Stimulated activated CD4-positive, alpha-beta T cell treated with anti-CD3 and anti-CD28 coated beads, TNF-alpha, amount 100 ng/mL, for 48 hours (primary cell): ENCODE results near the gene UGT1A1.

Experiments used
- DNase-seq, 3 donors: peaks; one replicate each; pipeline ENCODE4 v3.0.0-alpha.2; 2020; ENCODE audit warnings: low read depth in 3 of 3

Gene UGT1A1

DNA sequence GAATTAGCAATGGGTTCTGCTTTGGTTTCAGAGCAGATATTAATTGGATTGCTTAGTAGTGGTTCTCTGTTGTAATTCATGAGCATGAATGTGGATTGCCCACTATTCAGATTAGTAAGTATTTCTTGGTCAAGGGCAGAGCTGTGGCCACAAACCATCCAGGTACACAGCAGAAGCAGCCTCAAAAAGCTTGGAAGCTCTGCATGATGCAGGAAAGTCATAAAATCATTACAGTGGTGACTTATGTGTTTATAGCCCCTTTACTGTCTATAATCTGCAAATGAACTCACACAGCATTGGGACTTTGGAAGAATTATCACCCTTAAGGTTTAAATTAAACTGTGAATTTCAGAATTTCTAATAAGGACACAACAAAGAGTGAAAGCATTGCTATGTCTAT lies 1.9 kb upstream of the UGT1A1 start:
- no peak for DNase-seq

DNA sequence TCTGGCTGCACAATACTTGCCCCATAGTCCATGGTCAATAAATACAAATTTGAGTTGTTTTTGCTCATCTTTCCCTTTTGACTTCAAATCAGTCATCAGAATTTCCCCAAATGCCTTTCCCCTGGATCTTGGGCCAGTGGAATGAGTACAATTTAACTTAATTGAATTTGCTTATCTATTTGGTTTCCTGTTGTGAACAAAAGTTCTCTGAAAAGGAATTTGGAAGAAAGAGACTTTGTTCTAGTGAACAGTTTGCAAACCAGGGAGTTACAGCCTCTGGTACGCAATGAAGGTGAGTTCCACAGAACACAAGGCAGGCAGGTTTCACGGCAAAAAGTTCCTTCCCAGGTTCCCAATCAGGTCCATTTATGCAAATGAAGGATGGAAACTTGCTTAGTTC lies 1.2 kb upstream of the UGT1A1 start:
- no peak for DNase-seq

DNA sequence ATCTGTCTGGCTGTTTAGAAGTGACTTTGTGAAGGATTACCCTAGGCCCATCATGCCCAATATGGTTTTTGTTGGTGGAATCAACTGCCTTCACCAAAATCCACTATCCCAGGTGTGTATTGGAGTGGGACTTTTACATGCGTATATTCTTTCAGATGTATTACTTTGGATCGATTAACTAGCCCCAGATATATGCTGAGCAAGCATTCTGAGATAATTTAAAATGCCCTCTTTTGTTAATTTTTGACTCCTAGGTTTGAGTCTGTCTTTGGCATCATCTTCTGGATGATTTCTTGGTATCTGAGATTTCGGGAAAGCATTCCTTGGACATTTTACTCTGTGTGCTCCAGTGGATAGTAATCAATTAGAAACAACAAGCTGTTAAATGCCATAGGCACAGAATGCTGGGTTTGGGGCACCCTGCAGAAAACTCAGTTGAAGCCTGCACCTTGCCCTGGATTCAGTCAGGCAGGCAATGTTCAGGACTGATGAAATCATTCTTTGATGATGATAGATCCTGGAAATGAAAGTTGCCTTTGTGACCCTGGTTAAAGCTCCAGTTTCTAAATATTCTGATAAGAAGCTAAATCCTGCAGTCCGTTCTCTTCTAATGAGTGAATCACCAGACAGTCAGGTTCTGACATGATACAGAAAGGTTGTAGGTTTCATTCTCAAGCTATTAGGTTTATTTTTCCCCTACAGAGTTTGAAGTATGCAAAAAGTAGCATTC lies 1.1 kb downstream of the UGT1A1 start:
- no peak for DNase-seq

DNA sequence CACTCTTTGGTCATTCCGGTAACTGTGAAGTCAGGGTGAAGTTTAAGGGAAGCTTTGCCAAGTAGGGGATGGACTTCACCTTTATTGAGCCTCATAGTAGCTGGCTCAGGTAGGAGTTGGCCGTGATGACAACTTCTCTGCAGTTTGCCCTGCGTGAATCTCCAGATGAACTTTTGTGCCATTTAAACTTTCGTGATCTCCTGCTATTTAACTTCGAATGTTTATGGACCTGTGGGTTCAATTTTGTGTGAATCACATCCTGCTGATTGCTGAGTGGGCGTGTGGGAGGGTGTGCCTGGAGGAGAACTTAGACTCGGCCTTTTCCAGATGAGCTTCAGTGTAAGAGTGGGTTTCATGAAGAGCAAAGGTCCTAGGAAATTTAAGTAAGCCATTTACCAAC lies 4.2 kb downstream of the UGT1A1 start:
- DNase-seq = no peak

DNA sequence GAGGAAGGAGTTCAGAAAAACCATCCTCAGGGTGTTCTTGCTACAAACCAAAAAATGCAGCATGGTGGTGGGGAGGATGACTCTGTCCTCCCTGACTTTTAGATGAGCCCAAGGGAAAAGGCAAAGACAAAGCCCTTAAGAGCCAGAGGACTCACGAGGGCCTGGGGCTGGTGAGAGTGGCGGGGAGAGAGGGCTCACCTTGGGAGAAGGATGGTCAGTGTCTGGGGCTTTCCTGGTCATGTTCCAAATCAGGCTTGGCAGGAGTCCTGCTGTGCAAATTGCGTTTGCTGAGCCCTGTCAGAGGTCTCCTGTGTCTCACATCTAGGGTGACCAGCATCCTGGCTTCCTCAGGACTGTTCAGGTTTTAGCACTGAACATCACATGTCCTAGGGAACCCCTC lies 4.7 kb downstream of the UGT1A1 start:
- DNase-seq = no peak

DNA sequence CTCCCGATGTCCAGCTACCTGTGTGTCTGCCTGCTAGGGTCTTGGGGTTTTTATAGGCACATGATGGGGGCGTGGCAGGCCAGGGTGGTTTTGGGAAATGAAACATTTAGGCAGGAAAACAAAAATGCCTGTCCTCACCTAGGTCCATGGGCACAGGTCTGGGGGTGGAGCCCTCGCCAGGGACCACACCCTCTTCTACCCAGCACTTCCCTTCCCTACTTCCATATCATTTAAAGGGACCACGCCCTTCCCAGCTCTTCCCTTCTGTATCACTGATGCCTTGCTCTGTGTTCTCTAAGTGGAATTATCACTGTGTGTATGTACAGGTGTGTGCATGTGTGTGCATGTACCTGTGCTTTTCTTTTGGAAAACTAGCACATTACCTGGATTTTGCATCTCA lies 6.3 kb downstream of the UGT1A1 start:
- no peak for DNase-seq

DNA sequence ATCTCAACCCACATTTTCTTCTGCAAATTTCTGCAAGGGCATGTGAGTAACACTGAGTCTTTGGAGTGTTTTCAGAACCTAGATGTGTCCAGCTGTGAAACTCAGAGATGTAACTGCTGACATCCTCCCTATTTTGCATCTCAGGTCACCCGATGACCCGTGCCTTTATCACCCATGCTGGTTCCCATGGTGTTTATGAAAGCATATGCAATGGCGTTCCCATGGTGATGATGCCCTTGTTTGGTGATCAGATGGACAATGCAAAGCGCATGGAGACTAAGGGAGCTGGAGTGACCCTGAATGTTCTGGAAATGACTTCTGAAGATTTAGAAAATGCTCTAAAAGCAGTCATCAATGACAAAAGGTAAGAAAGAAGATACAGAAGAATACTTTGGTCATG lies 8.0 kb downstream of the UGT1A1 start:
- no peak for DNase-seq

DNA sequence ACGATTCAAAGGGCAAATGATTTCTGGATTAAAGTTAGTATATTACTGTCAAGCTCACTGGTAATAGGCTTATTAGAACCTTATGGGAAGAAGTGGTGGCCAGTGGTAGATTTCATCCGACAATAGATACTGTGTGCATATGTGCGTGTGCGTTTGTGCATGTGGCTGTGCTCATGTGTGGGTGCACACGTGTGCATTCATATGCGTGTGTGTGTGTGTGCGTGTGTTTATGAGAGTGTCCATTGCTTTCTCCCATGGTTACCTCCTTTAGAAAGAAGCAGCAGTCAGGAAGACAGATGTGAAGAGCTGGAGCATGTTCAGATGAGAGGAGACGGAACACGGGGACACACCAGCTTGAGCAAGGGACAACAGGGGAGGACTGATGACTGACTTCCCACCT lies 9.2 kb downstream of the UGT1A1 start:
- DNase-seq = no peak

DNA sequence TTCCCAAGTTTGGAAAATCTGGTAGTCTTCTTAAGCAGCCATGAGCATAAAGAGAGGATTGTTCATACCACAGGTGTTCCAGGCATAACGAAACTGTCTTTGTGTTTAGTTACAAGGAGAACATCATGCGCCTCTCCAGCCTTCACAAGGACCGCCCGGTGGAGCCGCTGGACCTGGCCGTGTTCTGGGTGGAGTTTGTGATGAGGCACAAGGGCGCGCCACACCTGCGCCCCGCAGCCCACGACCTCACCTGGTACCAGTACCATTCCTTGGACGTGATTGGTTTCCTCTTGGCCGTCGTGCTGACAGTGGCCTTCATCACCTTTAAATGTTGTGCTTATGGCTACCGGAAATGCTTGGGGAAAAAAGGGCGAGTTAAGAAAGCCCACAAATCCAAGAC lies 12.1 kb downstream of the UGT1A1 start:
- DNase-seq = no peak

DNA sequence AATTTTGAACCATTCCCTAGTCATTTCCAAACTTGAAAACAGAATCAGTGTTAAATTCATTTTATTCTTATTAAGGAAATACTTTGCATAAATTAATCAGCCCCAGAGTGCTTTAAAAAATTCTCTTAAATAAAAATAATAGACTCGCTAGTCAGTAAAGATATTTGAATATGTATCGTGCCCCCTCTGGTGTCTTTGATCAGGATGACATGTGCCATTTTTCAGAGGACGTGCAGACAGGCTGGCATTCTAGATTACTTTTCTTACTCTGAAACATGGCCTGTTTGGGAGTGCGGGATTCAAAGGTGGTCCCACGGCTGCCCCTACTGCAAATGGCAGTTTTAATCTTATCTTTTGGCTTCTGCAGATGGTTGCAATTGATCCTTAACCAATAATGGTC lies 12.5 kb downstream of the UGT1A1 start:
- DNase-seq = no peak

DNA sequence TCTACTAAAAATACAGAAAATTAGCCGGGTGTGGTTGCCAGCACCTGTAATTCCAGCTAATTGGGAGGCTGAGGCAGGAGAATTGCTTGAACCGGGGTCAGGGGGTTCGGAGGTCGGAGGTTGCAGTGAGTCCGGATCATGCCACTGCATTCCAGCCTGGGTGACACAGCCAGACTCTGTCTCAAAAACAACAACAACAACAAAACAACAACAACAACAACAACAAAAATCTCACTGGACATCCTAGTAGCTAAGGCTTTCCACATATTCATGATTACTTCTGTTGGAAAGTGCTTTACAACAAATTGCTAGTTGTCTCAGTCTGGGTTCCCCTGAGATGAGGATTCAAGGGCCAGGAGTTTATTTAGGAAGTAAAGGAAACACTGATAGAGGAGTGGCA lies 13.8 kb downstream of the UGT1A1 start:
- DNase-seq = no peak

DNA sequence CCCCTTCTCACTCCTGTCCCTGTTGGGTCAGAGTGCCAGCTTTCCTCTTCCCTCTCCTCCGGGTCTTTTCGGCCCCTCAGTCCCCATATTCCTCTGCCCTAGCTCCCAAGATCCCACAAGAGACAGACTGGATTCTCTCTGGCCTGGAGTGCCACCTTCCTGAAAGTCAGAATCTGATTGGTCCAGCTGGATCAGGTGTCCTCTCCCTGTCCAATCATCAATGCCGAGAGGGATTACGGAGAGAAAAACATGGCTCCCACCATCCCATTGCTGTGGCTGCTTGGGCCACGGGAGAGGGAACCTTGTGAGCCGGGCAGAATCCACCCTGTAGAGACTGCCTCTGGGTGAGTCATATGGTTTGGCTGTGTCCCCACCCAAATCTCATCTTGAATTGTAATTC lies 15.3 kb downstream of the UGT1A1 start:
- DNase-seq = no peak

DNA sequence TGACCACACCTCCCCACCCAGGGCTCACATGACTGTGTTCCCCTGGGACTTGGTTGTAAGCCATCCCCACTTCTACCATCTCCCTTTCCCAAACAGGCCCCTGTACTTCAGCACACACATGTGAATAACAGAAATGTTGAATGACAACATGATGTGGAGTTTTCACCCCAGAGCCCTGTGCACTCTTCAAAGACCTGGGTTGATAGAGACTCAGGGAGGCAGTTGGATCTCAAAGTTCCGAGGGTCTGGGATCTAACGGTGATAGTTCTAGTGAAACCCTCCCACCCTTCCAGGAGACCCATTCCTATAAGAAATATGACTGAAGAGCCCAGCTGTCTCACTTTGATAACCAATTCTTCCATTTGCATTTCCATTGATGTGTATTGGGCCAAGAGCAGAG lies 18.0 kb downstream of the UGT1A1 start, which contains the start of gene MROH2A:
MROH2A (plus strand) TSS at position 301 of the 400 bp plus-strand sequence. CDS start 1,029 bp downstream, outside the sequence.
- DNase-seq = no peak

DNA sequence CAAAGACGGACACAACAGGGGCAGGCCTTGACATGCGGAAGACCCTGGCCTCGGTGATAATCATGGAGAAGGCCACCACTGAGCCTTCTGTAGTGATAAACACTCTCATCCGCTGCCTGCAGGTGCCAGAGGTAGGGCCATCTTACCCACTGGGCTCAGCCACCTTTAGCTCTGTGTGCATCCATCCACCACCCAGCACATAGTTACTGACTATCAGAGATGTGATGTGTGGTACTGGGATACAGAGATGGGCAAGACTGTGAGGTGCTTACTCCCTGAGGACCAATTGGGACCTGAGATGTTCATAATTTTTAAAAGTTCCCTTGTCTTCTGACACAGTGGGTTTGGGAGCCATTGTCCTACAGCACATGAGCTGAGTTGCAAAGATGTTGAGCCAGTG lies 19.7 kb downstream of the UGT1A1 start:
- no peak for DNase-seq

DNA sequence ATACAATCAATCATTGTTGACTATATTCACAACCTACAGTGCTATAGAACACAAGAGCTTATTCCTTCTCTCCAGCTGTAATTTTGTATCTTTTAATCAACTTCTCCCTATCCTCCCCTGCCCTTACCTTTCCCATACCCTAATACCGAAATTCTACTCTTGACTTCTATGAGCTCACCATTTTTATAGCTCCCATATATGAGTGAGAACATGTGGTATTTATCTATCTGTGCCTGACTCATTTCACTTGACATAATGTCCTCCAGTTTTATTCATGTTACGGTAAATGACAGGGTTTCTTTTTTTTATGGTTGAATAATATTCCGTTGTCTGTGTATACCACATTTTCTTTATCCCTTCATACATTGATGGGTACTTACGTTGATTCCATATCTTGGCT lies 20.7 kb downstream of the UGT1A1 start:
- no peak for DNase-seq

DNA sequence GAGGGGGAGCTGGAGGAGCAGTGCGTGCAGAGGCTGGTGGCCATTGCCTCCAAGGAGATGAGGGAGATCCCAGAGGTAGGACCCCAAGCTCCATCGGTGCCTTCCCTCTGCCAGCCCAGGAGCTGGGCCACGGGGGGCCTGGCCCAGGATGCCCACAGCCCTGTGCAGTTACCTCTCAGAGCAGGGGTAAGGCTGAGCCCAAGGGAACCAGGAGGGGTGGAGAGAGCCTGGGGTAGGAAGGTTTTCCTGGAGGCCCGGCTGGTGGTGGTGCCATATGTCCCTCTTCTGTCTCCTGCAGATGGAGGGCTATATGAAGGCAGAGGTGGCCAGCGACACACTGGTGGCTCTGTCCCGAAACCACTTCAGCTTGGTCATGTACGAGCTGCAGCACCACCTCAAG lies 29.5 kb downstream of the UGT1A1 start:
- no peak for DNase-seq

DNA sequence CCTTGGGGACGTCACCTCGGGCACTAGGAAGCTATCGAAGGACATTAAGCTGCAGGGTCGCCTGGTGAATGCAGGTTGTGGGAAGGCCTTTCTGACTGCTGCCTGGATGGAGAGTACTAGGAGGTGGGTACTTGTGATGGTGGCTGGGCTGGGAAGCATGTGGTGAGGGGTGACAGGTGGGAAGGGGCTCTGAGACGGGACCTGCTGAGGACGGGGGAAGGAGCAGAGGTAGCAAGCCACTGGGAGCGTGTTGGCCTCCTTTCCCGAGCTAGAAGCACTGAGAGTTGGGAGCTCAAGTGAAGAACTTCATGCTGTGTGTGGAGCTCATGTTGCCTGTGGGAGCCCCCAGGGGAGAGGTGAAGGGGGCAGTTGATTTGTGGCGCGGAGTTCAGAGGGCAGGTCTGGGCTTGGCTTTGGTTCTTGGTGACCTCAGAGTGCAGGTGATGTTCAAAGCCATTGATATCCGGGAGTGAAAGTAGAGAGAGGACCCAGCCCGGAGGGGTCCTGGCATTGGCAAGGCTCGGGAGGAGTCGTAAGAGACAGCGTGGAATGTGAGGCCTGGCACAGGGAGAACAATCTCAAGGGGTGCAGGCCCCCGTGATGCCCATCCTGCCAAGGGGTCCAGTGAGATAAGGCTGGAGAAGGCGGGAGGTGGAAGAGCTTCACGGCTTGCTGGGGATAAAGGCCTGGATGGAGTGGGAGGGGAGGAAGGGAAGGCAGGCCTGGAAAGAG lies 31.2 kb downstream of the UGT1A1 start:
- DNase-seq = no peak

DNA sequence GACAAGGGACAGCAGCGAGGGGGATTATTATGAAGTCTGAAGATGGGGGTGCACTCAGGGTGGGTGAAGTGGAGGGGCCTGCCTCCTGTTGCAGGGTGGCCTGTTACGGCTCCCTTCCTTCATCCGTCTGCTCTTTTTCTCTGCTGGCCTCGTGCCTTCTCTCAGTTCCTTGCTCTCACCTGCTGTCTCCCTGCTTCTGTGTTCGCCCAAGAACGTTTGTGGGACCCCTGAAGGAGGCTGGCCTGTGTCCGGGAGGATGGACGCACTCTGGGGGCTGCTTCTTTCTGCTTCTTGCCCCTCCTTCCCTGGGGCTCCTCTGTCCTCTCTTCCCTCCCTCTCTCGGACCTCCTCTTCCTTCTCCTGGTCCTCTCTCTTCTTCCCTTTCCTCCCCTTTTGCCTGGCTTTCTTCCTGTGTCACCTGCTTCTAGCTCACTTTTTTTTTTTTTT lies 31.8 kb downstream of the UGT1A1 start:
- DNase-seq = no peak

DNA sequence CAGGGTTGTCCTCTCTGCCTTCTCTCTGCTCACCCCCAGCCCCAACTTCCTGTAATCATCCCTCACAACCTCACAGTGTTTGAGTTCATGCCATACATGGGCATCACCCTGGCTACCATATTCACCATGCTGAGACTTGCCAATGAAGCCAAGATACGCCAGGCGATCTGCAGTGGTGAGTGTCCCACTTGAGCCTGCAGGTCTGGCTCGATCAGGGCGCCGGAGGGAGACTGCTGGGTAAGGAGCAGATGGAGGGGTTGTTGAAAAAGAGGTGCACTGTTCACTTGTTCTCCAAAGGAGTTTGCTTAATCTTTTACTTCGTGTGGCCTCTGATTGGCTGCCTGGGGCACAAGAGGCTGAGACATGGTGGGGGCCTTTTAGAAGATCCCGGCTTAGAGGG lies 32.6 kb downstream of the UGT1A1 start:
- no peak for DNase-seq

DNA sequence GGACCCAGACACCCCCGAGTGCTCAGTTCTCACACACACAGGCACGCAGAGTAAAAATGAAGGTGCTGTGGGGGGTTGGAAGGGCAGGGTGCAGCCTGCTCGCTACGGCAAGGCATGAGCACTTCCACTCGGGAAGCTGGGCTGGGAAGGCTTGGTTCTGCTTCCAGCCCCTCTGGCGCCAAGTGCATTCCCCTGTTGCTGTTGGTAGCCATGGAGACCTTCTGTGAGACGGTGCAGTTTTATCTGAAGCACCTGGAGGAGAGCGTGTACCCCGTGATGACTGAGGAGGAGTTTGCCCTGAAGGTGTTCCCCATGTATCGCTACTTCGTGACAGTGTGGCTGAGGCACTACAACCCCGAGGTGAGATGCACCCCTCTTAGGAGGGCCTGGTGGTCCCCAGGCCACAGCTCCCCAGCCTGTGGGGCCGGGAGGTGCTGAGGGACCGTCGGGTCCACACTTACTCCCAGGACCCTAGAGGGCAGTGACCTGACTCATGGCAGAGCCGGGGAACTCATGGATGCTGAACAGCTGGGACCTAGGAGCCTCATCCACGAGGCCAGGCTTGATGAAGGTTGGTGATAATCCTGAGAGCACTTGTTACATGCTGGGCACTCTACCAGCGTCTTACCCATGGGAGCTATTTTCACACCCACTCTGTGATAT lies 33.5 kb downstream of the UGT1A1 start:
- DNase-seq = no peak

DNA sequence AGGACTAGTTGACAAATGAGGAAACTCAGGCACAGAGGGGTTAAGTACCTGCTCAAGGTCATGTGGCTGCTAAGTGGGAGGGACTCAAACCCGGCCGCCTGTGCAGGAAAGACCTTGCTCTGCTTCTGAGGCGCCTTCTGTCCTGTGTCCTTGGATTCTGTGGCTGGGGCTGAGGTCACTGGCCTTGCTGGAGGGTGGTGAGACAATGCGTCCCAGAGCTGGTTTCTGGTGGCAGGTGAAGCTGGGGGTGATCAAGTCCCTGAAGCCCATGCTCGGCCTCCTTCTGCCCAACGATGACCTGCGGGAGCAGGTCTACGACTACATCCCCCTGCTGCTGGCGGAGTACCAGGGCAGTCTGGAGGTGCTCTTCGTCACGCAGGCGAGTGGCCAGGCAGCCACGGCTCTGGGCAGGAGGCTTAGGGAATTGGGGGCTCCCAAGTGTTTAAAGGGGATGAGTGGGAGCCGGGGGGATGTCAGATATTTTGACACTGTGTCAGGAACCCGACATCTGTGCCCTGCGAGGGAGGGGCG lies 34.1 kb downstream of the UGT1A1 start:
- no peak for DNase-seq

DNA sequence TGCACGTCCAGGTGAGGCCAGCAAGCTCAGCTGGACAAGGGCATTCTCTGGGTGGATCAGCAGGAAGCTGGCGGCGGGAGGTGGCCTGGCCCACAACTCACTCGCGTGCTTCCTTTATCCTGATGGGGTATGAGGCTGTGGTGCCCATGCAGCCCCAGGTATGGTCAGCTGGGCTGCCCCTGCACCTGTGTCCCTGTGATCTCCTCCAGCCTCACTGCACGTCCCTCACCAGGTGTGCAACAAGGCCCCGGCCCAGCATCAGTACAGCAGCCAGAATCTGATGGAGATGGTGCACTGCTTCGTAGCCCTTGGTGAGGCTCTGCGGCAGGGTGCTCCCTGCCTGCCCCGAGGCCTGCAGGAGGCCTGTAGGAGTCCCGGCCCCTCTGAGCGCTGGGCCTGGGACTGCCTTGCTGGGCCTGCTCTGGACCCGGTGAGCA lies 35.7 kb downstream of the UGT1A1 start:
- DNase-seq = no peak

DNA sequence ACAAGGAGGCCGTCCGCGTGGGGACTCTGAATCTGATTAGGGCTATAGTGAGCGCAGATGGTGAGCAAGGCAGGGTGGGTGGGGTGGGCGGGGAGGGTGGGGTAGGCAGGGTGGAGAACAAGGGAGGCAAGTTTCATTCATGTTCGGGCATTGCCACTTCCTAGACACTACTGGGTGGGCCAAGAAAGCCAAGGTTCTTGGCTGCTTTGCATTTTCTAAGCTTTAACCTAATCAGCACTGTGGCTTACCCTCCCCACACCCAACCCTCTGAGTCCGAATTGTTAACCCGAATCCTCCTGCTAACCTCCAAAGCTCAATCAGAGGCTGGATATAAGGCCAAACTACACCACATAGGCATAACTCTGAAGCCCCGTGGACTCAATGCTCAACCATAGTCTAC lies 36.2 kb downstream of the UGT1A1 start:
- no peak for DNase-seq
